LNCAP (cell line): ENCODE results near the gene SNX5.

ENCODE experiments used
- TF ChIP-seq, protein P1 (sequence below): fragments of 450-650 bp; IDR thresholded peaks from 2 replicates; pipeline ENCODE4 v1.5.1; 2017; ENCODE audit warnings: mild to moderate bottlenecking

SNX5 gene

GRCh38 chr20:17968366-17969277 lies at the start of gene SNX5, which contains the start of gene MGME1:
Gene SNX5, minus strand, starts transcription at chr20:17968794. Its CDS starts 369 bp downstream, at chr20:17968425.
Gene MGME1, plus strand, starts transcription at chr20:17969018. Its CDS starts 842 bp downstream, at chr20:17969860.
- TF ChIP-seq, protein P1, sequence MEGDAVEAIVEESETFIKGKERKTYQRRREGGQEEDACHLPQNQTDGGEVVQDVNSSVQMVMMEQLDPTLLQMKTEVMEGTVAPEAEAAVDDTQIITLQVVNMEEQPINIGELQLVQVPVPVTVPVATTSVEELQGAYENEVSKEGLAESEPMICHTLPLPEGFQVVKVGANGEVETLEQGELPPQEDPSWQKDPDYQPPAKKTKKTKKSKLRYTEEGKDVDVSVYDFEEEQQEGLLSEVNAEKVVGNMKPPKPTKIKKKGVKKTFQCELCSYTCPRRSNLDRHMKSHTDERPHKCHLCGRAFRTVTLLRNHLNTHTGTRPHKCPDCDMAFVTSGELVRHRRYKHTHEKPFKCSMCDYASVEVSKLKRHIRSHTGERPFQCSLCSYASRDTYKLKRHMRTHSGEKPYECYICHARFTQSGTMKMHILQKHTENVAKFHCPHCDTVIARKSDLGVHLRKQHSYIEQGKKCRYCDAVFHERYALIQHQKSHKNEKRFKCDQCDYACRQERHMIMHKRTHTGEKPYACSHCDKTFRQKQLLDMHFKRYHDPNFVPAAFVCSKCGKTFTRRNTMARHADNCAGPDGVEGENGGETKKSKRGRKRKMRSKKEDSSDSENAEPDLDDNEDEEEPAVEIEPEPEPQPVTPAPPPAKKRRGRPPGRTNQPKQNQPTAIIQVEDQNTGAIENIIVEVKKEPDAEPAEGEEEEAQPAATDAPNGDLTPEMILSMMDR, result no peak

DNA sequence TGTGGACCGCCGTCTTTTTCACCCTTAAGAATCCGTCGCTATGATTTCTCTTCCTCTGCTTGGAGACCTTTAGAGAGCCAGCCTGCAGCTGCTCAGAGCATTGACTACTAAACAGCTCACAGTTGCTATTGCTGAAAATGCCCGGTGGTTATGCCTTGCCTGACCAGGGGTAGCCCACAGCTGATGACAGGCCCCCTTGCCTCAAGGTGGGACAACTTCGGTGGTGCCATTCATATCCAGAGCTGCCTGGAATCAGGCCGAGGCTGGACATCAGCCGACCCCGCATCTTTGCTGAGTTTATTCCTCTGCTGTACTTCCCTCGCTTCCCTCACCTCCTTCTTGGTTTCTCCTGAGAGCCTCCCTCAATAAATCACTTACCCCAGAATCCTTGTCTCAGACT lies 49.5 kb upstream of the SNX5 start:
- TF ChIP-seq, protein P1, result no peak

DNA sequence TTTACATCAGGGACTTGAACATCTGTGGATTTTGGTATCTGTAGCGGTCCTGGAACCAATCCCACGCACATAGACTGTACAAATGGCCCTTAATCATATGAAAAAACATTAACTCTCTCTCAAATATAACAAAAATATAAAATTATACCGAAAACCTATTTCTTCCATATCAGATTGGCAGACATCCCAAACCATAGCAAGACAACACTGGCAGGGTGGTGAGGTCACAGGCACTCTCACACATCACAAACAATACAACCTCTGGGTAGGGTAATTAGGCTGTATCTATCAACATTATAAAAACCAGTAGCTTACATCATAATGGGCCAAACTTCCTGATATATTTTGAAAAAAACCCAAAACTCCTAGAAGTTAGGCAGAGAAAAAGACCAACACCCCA lies 48.2 kb upstream of the SNX5 start:
- TF ChIP-seq, protein P1, result no peak

DNA sequence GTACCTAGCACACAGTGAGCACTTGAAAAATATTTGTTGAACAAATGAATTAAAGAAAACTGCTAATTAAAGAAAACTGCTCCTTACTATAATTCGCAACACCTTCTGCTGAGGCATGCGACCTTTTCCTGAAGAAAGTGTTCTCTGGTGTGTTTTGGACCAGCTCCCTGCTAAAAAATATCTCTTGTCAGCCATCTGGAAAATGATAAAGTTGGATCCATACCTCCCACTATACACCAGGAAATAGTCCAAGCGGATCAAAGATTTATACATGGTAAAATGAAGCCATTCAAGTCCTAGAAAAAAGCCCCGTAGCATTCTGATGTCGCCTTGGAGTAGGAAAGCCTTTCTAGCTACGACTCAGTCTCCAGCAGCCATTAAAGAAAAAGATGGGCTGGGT lies 45.8 kb upstream of the SNX5 start:
- TF ChIP-seq, protein P1, result no peak

- TF ChIP-seq, protein P1, result no peak
These were observed 44.3 kb upstream of the SNX5 start for GRCh38 chr20:18012901-18013300.

DNA sequence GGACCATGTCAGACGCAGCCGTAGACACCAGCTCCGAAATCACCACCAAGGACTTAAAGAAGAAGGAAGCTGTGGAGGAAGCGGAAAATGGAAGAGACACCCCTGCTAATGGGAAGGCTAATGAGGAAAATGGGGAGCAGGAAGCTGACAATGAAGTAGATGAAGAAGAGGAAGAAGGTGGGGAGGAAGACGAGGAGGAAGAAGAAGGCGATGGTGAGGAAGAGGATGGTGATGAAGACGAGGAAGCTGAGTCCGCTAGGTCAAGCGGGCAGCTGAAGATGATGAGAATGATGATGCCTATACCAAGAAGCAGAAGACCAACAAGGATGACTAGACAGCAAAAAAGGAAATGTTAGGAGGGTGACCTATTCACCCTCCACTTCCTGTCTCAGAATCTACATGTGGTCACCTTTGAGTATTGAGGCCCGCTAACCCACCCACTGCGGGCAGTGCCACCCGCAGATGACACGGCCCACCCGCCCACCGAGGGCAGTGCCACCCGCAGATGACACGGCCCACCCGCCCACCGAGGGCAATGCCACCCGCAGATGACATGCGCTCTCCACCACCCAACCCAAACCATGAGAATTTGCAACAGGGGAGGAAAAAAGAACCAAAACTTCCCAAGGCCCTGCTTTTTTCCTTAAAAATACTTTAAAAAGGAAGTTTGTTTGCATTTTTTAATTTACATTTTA lies 43.5 kb upstream of the SNX5 start:
- TF ChIP-seq, protein P1, result no peak

- TF ChIP-seq, protein P1, result no peak
These were observed 42.9 kb upstream of the SNX5 start for GRCh38 chr20:18011482-18011881.
